A673 (cell line): Measurements from ENCODE around the gene MACC1.

ENCODE experiments used
- CTCF ChIP-seq: fragments of 300-800, 200-600 bp; sonication (generic); conservative IDR thresholded peaks from 2 replicates; pipeline ENCODE4 v1.5.1; 2017; ENCODE audit warnings: low read depth, mild to moderate bottlenecking, antibody characterized with exemption, low read length, moderate library complexity, mixed read lengths
- EZH2 ChIP-seq: fragments of 200-600 bp; sonication (generic); IDR thresholded peaks from 2 replicates; pipeline ENCODE4 v1.6.1; 2017; ENCODE audit warnings: borderline replicate concordance, low read depth, mild to moderate bottlenecking, mixed read lengths, antibody characterized with exemption, low read length; ENCODE audit not compliant: poor library complexity, severe bottlenecking

GRCh38 chr7:20102982-20103381 lies 114.2 kb downstream of the MACC1 start:
- TF ChIP-seq CTCF: no peak
- TF ChIP-seq EZH2: no peak
